Activated naive CD8-positive, alpha-beta T cell treated with anti-CD3 and anti-CD28 coated beads for 36 hours (primary cell): ENCODE measurements around the gene ATP5F1E. TPM values are rescaled to one million over a fixed set of nuclear protein-coding genes. Genes with fewer than 3 reads are reported as not detected.

Experiments
- DNase-seq: peaks from one replicate; pipeline ENCODE4 v3.0.0; 2021
- H3K27ac Mint-ChIP-seq: one replicate; pipeline ENCODE4 v1.8.0; 2022; ENCODE audit warnings: mild to moderate bottlenecking, moderate library complexity, mixed read lengths
- H3K27me3 Mint-ChIP-seq: one replicate; pipeline ENCODE4 v1.8.0; 2022; ENCODE audit warnings: mild to moderate bottlenecking, mixed read lengths
- H3K36me3 Mint-ChIP-seq: one replicate; pipeline ENCODE4 v1.8.0; 2021; ENCODE audit warnings: mild to moderate bottlenecking, mixed read lengths
- H3K4me1 Mint-ChIP-seq: one replicate; pipeline ENCODE4 v1.8.0; 2021; ENCODE audit warnings: mixed read lengths
- H3K4me3 Mint-ChIP-seq: one replicate; pipeline ENCODE4 v1.8.0; 2022; ENCODE audit warnings: mild to moderate bottlenecking, moderate library complexity, mixed read lengths
- H3K9me3 Mint-ChIP-seq: one replicate; pipeline ENCODE4 v1.8.0; 2022; ENCODE audit warnings: mixed read lengths
- total RNA-seq, 2 experiments: library from RNA; stranded (reverse); gene quantifications; one replicate each; pipeline ENCODE4 v1.2.3, GENCODE V29; 2021

ATP5F1E gene
- total RNA-seq = 10 to 100 TPM; 83.0 to 84.4 TPM

- peak within 1 kb of the TSS; percentile 95 for H3K4me3 Mint-ChIP-seq
- peaks cover 61% of the 10 kb centered on the region for H3K4me1 Mint-ChIP-seq
- H3K36me3 Mint-ChIP-seq = peaks cover 62% of the 10 kb centered on the region
- no peaks in the 10 kb centered on the region for H3K9me3 Mint-ChIP-seq
- peak within 1 kb of the TSS; percentile 97 for H3K27ac Mint-ChIP-seq
- peak; percentile 100 for DNase-seq
- H3K27me3 Mint-ChIP-seq = no peaks in the 10 kb centered on the region
These were observed at the start of gene ATP5F1E for GRCh38 chr20:59032023-59032712. Gene ATP5F1E (minus strand): TSS chr20:59032335. CDS start chr20:59032251, 84 bp downstream.

GRCh38 chr20:59081036-59081435 is 48.9 kb upstream of the ATP5F1E start:
- Mint-ChIP-seq H3K4me1 (peaks cover 23% of the 10 kb centered on the region), H3K27ac (no peak overlapping the region), H3K4me3 (no peak overlapping the region), H3K9me3 (no peaks in the 10 kb centered on the region), H3K36me3 (peaks cover 2% of the 10 kb centered on the region), H3K27me3 (peaks cover 14% of the 10 kb centered on the region)
- no peak for DNase-seq

GRCh38 chr20:59078231-59078630 is 46.1 kb upstream of the ATP5F1E start:
- no peak for DNase-seq
- Mint-ChIP-seq H3K36me3 (peaks cover 2% of the 10 kb centered on the region), H3K27ac (no peak overlapping the region), H3K9me3 (no peaks in the 10 kb centered on the region), H3K27me3 (peaks cover 14% of the 10 kb centered on the region), H3K4me1 (peaks cover 49% of the 10 kb centered on the region), H3K4me3 (no peak overlapping the region)

- Mint-ChIP-seq H3K36me3 (peaks cover 2% of the 10 kb centered on the region), H3K9me3 (no peaks in the 10 kb centered on the region), H3K4me1 (peaks cover 53% of the 10 kb centered on the region), H3K4me3 (no peak overlapping the region), H3K27me3 (peaks cover 18% of the 10 kb centered on the region), H3K27ac (peak overlapping the region; percentile 78)
- DNase-seq = no peak
These were observed 45.6 kb upstream of the ATP5F1E start for GRCh38 chr20:59077705-59078104.

GRCh38 chr20:59075934-59076508 is 43.9 kb upstream of the ATP5F1E start:
- Mint-ChIP-seq H3K27ac (peak overlapping the region; percentile 77), H3K4me1 (peaks cover 58% of the 10 kb centered on the region), H3K4me3 (peak overlapping the region; percentile 36), H3K9me3 (no peaks in the 10 kb centered on the region), H3K36me3 (peaks cover 2% of the 10 kb centered on the region), H3K27me3 (peaks cover 13% of the 10 kb centered on the region)
- peak; percentile 39 for DNase-seq

- H3K27me3 Mint-ChIP-seq = peaks cover 14% of the 10 kb centered on the region
- H3K27ac Mint-ChIP-seq = peak overlapping the region; percentile 30
- H3K4me3 Mint-ChIP-seq = no peak overlapping the region
- H3K4me1 Mint-ChIP-seq = peaks cover 60% of the 10 kb centered on the region
- no peaks in the 10 kb centered on the region for H3K9me3 Mint-ChIP-seq
- no peak for DNase-seq
- peaks cover 2% of the 10 kb centered on the region for H3K36me3 Mint-ChIP-seq
These were observed 42.3 kb upstream of the ATP5F1E start for GRCh38 chr20:59074456-59074855.

- no peak overlapping the region for H3K4me3 Mint-ChIP-seq
- peaks cover 14% of the 10 kb centered on the region for H3K27me3 Mint-ChIP-seq
- no peak for DNase-seq
- H3K27ac Mint-ChIP-seq = no peak overlapping the region
- no peaks in the 10 kb centered on the region for H3K9me3 Mint-ChIP-seq
- H3K4me1 Mint-ChIP-seq = peaks cover 59% of the 10 kb centered on the region
- peaks cover 2% of the 10 kb centered on the region for H3K36me3 Mint-ChIP-seq
These were observed 41.4 kb upstream of the ATP5F1E start for GRCh38 chr20:59073582-59073981.

GRCh38 chr20:59071216-59071615 is 39.1 kb upstream of the ATP5F1E start:
- no peak overlapping the region for H3K4me3 Mint-ChIP-seq
- no peaks in the 10 kb centered on the region for H3K9me3 Mint-ChIP-seq
- peaks cover 14% of the 10 kb centered on the region for H3K27me3 Mint-ChIP-seq
- DNase-seq = no peak
- H3K27ac Mint-ChIP-seq = no peak overlapping the region
- H3K36me3 Mint-ChIP-seq = peaks cover 1% of the 10 kb centered on the region
- H3K4me1 Mint-ChIP-seq = peaks cover 39% of the 10 kb centered on the region

GRCh38 chr20:59069026-59069425 is 36.9 kb upstream of the ATP5F1E start:
- H3K9me3 Mint-ChIP-seq = no peaks in the 10 kb centered on the region
- no peaks in the 10 kb centered on the region for H3K36me3 Mint-ChIP-seq
- H3K4me3 Mint-ChIP-seq = no peak overlapping the region
- no peak for DNase-seq
- peaks cover 17% of the 10 kb centered on the region for H3K4me1 Mint-ChIP-seq
- H3K27me3 Mint-ChIP-seq = peaks cover 14% of the 10 kb centered on the region
- H3K27ac Mint-ChIP-seq = no peak overlapping the region

- Mint-ChIP-seq H3K4me3 (no peak overlapping the region), H3K9me3 (no peaks in the 10 kb centered on the region), H3K27me3 (peaks cover 14% of the 10 kb centered on the region), H3K27ac (no peak overlapping the region), H3K36me3 (no peaks in the 10 kb centered on the region), H3K4me1 (peaks cover 12% of the 10 kb centered on the region)
- DNase-seq = no peak
These were observed 36.4 kb upstream of the ATP5F1E start for GRCh38 chr20:59068534-59068933.

GRCh38 chr20:59064214-59064722 is 32.1 kb upstream of the ATP5F1E start:
- no peaks in the 10 kb centered on the region for H3K9me3 Mint-ChIP-seq
- DNase-seq = no peak
- H3K36me3 Mint-ChIP-seq = no peaks in the 10 kb centered on the region
- H3K27me3 Mint-ChIP-seq = peaks cover 3% of the 10 kb centered on the region
- H3K4me3 Mint-ChIP-seq = no peak overlapping the region
- no peaks in the 10 kb centered on the region for H3K4me1 Mint-ChIP-seq
- H3K27ac Mint-ChIP-seq = no peak overlapping the region

GRCh38 chr20:59063358-59064213 is 31.5 kb upstream of the ATP5F1E start:
- H3K9me3 Mint-ChIP-seq = no peaks in the 10 kb centered on the region
- H3K36me3 Mint-ChIP-seq = no peaks in the 10 kb centered on the region
- no peak overlapping the region for H3K27ac Mint-ChIP-seq
- no peak for DNase-seq
- H3K27me3 Mint-ChIP-seq = peaks cover 3% of the 10 kb centered on the region
- no peaks in the 10 kb centered on the region for H3K4me1 Mint-ChIP-seq
- H3K4me3 Mint-ChIP-seq = no peak overlapping the region

GRCh38 chr20:59062081-59062480 is 29.9 kb upstream of the ATP5F1E start:
- Mint-ChIP-seq H3K4me1 (no peaks in the 10 kb centered on the region), H3K27me3 (peaks cover 3% of the 10 kb centered on the region), H3K36me3 (no peaks in the 10 kb centered on the region), H3K9me3 (no peaks in the 10 kb centered on the region), H3K27ac (no peak overlapping the region), H3K4me3 (no peak overlapping the region)
- DNase-seq = no peak

GRCh38 chr20:59055302-59055701 is 23.2 kb upstream of the ATP5F1E start:
- H3K27ac Mint-ChIP-seq = no peak overlapping the region
- no peaks in the 10 kb centered on the region for H3K9me3 Mint-ChIP-seq
- peaks cover 3% of the 10 kb centered on the region for H3K4me1 Mint-ChIP-seq
- no peaks in the 10 kb centered on the region for H3K36me3 Mint-ChIP-seq
- H3K4me3 Mint-ChIP-seq = no peak overlapping the region
- H3K27me3 Mint-ChIP-seq = peaks cover 27% of the 10 kb centered on the region
- DNase-seq = no peak

- Mint-ChIP-seq H3K27ac (no peak overlapping the region), H3K4me1 (peaks cover 11% of the 10 kb centered on the region), H3K9me3 (no peaks in the 10 kb centered on the region), H3K4me3 (no peak overlapping the region), H3K36me3 (no peaks in the 10 kb centered on the region), H3K27me3 (peaks cover 27% of the 10 kb centered on the region)
- DNase-seq = no peak
These were observed 19.6 kb upstream of the ATP5F1E start for GRCh38 chr20:59051666-59052185.
